Measurements from ENCODE around the gene ERC2. TPM values are rescaled to one million over a fixed set of nuclear protein-coding genes. Genes with fewer than 3 reads are reported as not detected.

ERC2 gene
- total RNA-seq, 1 experiment from 2014 or later, result 0.90 TPM

GRCh38 chr3:56061279-56061626, 407.0 kb downstream of the ERC2 start:
- Histone ChIP-seq H3K27me3 (replicated peaks; ENCODE audit: insufficient read depth, low read depth, low read length, poor library complexity) (no peaks in the 10 kb centered on the region), H3K36me3 (ENCODE audit: insufficient read depth, low read length, poor library complexity, severe bottlenecking) (no peaks in the 10 kb centered on the region), H3K4me3 (ENCODE audit: low read depth, low read length, poor library complexity, severe bottlenecking) (no peak overlapping the region), H3K9me3 (ENCODE audit: low read depth, low read length, poor library complexity, severe bottlenecking) (no peaks in the 10 kb centered on the region), H3K27ac (ENCODE audit: low read depth, low read length, poor library complexity, severe bottlenecking) (no peak overlapping the region), H3K4me1 (ENCODE audit: insufficient read depth, low read length, poor library complexity, severe bottlenecking) (no peaks in the 10 kb centered on the region)
- intact Hi-C loops (cut with micrococcal nuclease; ENCODE audit: unreplicated experiment), result no loop called here
- no peak for TF ChIP-seq CTCF (conservative IDR thresholded peaks at IDR 0.05; ENCODE audit: low read depth, low read length)
- TF ChIP-seq EZH2 (IDR thresholded peaks at IDR 0.05; ENCODE audit: borderline replicate concordance, low read depth, low read length, poor library complexity, severe bottlenecking), result no peak
- BruUV-seq (replicated peaks), result no TSS peak
- no peak for DNase-seq (ENCODE audit: low spot score)
- POLR2A ChIA-PET (ENCODE audit: low non-redundant PET), result no interaction called here
- CTCF ChIA-PET, result no interaction called here

- H3K36me3 ChIP-seq (ENCODE audit: insufficient read depth, low read length, poor library complexity, severe bottlenecking), result no peaks in the 10 kb centered on the region
- no peak overlapping the region for H3K4me3 ChIP-seq (ENCODE audit: low read depth, low read length, poor library complexity, severe bottlenecking)
- TF ChIP-seq CTCF (conservative IDR thresholded peaks at IDR 0.05; ENCODE audit: low read depth, low read length) (no peak), EZH2 (IDR thresholded peaks at IDR 0.05; ENCODE audit: borderline replicate concordance, low read depth, low read length, poor library complexity, severe bottlenecking) (no peak)
- H3K27me3 ChIP-seq (replicated peaks; ENCODE audit: insufficient read depth, low read depth, low read length, poor library complexity), result no peaks in the 10 kb centered on the region
- H3K9me3 ChIP-seq (ENCODE audit: low read depth, low read length, poor library complexity, severe bottlenecking), result no peaks in the 10 kb centered on the region
- H3K27ac ChIP-seq (ENCODE audit: low read depth, low read length, poor library complexity, severe bottlenecking), result no peak overlapping the region
- intact Hi-C loops (cut with micrococcal nuclease; ENCODE audit: unreplicated experiment), result no loop called here
- no peak for DNase-seq (ENCODE audit: low spot score)
- BruUV-seq (replicated peaks), result no TSS peak
- ChIA-PET POLR2A (ENCODE audit: low non-redundant PET) (no interaction called here), CTCF (no interaction called here)
- no peaks in the 10 kb centered on the region for H3K4me1 ChIP-seq (ENCODE audit: insufficient read depth, low read length, poor library complexity, severe bottlenecking)
These were observed 407.6 kb downstream of the ERC2 start for GRCh38 chr3:56060521-56061278.

DNA sequence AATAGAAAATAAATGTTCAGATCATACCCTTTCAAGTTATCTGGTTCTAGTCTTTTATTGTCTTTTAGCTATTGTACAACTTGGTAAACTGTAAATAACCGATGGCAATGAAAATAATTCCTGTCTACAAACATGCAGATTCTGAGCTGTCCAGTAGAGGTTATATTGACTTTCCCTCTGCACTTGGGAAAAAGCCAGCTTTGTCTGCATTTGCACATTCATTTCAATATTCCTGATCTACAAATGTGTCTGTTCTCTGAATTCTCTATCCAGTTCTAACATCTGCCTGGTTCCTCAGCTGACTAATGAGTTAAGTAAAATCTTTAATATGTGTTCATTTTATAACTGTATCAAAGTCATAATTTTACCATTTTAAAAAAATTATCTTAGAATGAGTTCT, 408.5 kb downstream of the ERC2 start:
- DNase-seq (ENCODE audit: low spot score), result no peak
- Histone ChIP-seq H3K36me3 (ENCODE audit: insufficient read depth, low read length, poor library complexity, severe bottlenecking) (no peaks in the 10 kb centered on the region), H3K27ac (ENCODE audit: low read depth, low read length, poor library complexity, severe bottlenecking) (no peak overlapping the region), H3K4me1 (ENCODE audit: insufficient read depth, low read length, poor library complexity, severe bottlenecking) (no peaks in the 10 kb centered on the region), H3K27me3 (replicated peaks; ENCODE audit: insufficient read depth, low read depth, low read length, poor library complexity) (no peaks in the 10 kb centered on the region), H3K4me3 (ENCODE audit: low read depth, low read length, poor library complexity, severe bottlenecking) (no peak overlapping the region), H3K9me3 (ENCODE audit: low read depth, low read length, poor library complexity, severe bottlenecking) (no peaks in the 10 kb centered on the region)
- POLR2A ChIA-PET (ENCODE audit: low non-redundant PET), result no interaction called here
- intact Hi-C loops (cut with micrococcal nuclease; ENCODE audit: unreplicated experiment), result no loop called here
- TF ChIP-seq CTCF (conservative IDR thresholded peaks at IDR 0.05; ENCODE audit: low read depth, low read length) (no peak), EZH2 (IDR thresholded peaks at IDR 0.05; ENCODE audit: borderline replicate concordance, low read depth, low read length, poor library complexity, severe bottlenecking) (no peak)
- no TSS peak for BruUV-seq (replicated peaks)
- CTCF ChIA-PET, result no interaction called here

Data from A673 (cell line).